Measurements from ENCODE around the gene EXO5.

DNA sequence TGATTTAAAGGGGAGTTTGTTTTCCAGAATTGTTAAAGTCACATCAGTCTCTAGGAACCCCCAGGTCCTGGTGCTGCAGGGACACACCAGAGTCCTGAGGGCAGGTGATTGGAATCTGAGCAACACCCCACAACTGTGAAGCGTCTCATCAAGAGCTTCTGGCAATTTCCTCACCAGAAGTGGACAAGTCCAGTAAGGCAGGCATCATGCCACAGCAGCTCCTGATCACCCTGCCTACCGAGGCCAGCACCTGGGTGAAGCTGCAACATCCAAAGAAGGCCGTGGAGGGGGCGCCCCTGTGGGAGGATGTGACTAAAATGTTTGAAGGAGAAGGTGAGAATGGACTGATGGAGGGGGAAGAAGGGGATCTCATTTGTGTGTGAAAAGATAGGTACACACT lies 29.4 kb upstream of the EXO5 start:
- TF ChIP-seq CTCF (conservative IDR thresholded peaks at IDR 0.05 in 1 of 2, IDR thresholded peaks at IDR 0.05 in 1 of 2; ENCODE audit: extremely low read depth in 1 of 2, insufficient read depth in 1 of 2, low read depth in 1 of 2, low read length in 2 of 2) (no peak), EZH2 (IDR thresholded peaks at IDR 0.05; ENCODE audit: borderline replicate concordance, low read length) (no peak)

All from mammary epithelial cell (primary cell).